ENCODE measurements around the gene FBXO17.

- TF ChIP-seq POLR2AphosphoS5 (IDR thresholded peaks at IDR 0.05) (no peak), CTCF (IDR thresholded peaks at IDR 0.05) (no peak), EP300 (IDR thresholded peaks at IDR 0.05) (no peak), POLR2A (IDR thresholded peaks at IDR 0.05; ENCODE audit: low read depth) (no peak)
Measured at GRCh38 chr19:39021063-39021462, 45.5 kb upstream of the FBXO17 start.

Data from esophagus muscularis mucosa (tissue), 4 donors.